ENCODE measurements around the gene VPS26C. TPM values are rescaled to one million over a fixed set of nuclear protein-coding genes. Genes with fewer than 3 reads are reported as not detected.
A peak's percentile ranks its signal among the peaks of the same experiment; 100 is the strongest.
"Not testable (repeated sequence)": the region's sequence is repeated elsewhere in the genome, so short reads cannot be mapped to it uniquely, and the experiment has no call there.

Gene VPS26C
- total and polyA plus RNA-seq, 2 donors: 29.4 to 36.2 TPM

- no peaks in the 10 kb centered on the region for H3K9me3 ChIP-seq (ENCODE audit: control insufficient read depth in 2 of 2, insufficient read depth in 1 of 2, low read length in 1 of 2)
- WGBS: 97% methylated on average over 23 of the region's 23 CpGs
- no peak overlapping the region for H3K4me3 ChIP-seq (ENCODE audit: low read length in 2 of 2)
- peaks cover 4 to 8% of the 10 kb centered on the region in 2 donors for H3K4me1 ChIP-seq (ENCODE audit: control insufficient read depth in 2 of 2, insufficient read depth in 2 of 2, low read length in 2 of 2)
- H3K27me3 ChIP-seq (ENCODE audit: control insufficient read depth in 2 of 2, insufficient read depth in 1 of 2, low read length in 1 of 2): no peaks in the 10 kb centered on the region
- no peak for DNase-seq (ENCODE audit: low read depth in 6 of 9, low spot score in 9 of 9)
- H3K27ac ChIP-seq (ENCODE audit: low read depth in 1 of 2, low read length in 1 of 2): no peak overlapping the region
- H3K36me3 ChIP-seq (ENCODE audit: control insufficient read depth in 2 of 2, insufficient read depth in 2 of 2, low read length in 1 of 2): peaks cover 63 to 68% of the 10 kb centered on the region in 2 donors
These were observed 36.4 kb downstream of the VPS26C start for GRCh38 chr21:37230632-37231248.

GRCh38 chr21:37228003-37228400, 39.1 kb downstream of the VPS26C start:
- no peaks in the 10 kb centered on the region for H3K9me3 ChIP-seq (ENCODE audit: control insufficient read depth in 2 of 2, insufficient read depth in 1 of 2, low read length in 1 of 2)

GRCh38 chr21:37227071-37228002, 39.8 kb downstream of the VPS26C start:
- peaks cover 11 to 29% of the 10 kb centered on the region in 2 donors for H3K4me1 ChIP-seq (ENCODE audit: control insufficient read depth in 2 of 2, insufficient read depth in 2 of 2, low read length in 2 of 2)
- no peak overlapping the region for H3K27ac ChIP-seq (ENCODE audit: low read depth in 1 of 2, low read length in 1 of 2)
- DNase-seq (ENCODE audit: low read depth in 6 of 9, low spot score in 9 of 9): no peak
- H3K4me3 ChIP-seq (ENCODE audit: low read length in 2 of 2): no peak overlapping the region
- peaks cover 55 to 78% of the 10 kb centered on the region in 2 donors for H3K36me3 ChIP-seq (ENCODE audit: control insufficient read depth in 2 of 2, insufficient read depth in 2 of 2, low read length in 1 of 2)
- 98% methylated on average over 38 of the region's 38 CpGs for WGBS
- no peaks in the 10 kb centered on the region for H3K9me3 ChIP-seq (ENCODE audit: control insufficient read depth in 2 of 2, insufficient read depth in 1 of 2, low read length in 1 of 2)
- H3K27me3 ChIP-seq (ENCODE audit: control insufficient read depth in 2 of 2, insufficient read depth in 1 of 2, low read length in 1 of 2): no peaks in the 10 kb centered on the region

More at GRCh38 chr21:37228003-37228400, 39.1 kb downstream of the VPS26C start:
- no peak overlapping the region for H3K27ac ChIP-seq (ENCODE audit: low read depth in 1 of 2, low read length in 1 of 2)
- H3K4me3 ChIP-seq (ENCODE audit: low read length in 2 of 2): no peak overlapping the region
- H3K27me3 ChIP-seq (ENCODE audit: control insufficient read depth in 2 of 2, insufficient read depth in 1 of 2, low read length in 1 of 2): no peaks in the 10 kb centered on the region
- H3K4me1 ChIP-seq (ENCODE audit: control insufficient read depth in 2 of 2, insufficient read depth in 2 of 2, low read length in 2 of 2): peaks cover 11 to 29% of the 10 kb centered on the region in 2 donors
- no peak for DNase-seq (ENCODE audit: low read depth in 6 of 9, low spot score in 9 of 9)
- 99% methylated on average over 16 of the region's 16 CpGs for WGBS
- peaks cover 62 to 78% of the 10 kb centered on the region in 2 donors for H3K36me3 ChIP-seq (ENCODE audit: control insufficient read depth in 2 of 2, insufficient read depth in 2 of 2, low read length in 1 of 2)

GRCh38 chr21:37226041-37226920, 40.9 kb downstream of the VPS26C start:
- Histone ChIP-seq H3K36me3 (ENCODE audit: control insufficient read depth in 2 of 2, insufficient read depth in 2 of 2, low read length in 1 of 2) (peaks cover 44 to 67% of the 10 kb centered on the region in 2 donors), H3K9me3 (ENCODE audit: control insufficient read depth in 2 of 2, insufficient read depth in 1 of 2, low read length in 1 of 2) (no peaks in the 10 kb centered on the region), H3K4me3 (ENCODE audit: low read length in 2 of 2) (no peak overlapping the region), H3K4me1 (ENCODE audit: control insufficient read depth in 2 of 2, insufficient read depth in 2 of 2, low read length in 2 of 2) (peaks cover 11 to 32% of the 10 kb centered on the region in 2 donors), H3K27me3 (ENCODE audit: control insufficient read depth in 2 of 2, insufficient read depth in 1 of 2, low read length in 1 of 2) (no peaks in the 10 kb centered on the region), H3K27ac (ENCODE audit: low read depth in 1 of 2, low read length in 1 of 2) (peak overlapping the region in 1 of 2 donors; percentile 74)
- peak in 1 of 9 donors; percentile 17 for DNase-seq (ENCODE audit: low read depth in 6 of 9, low spot score in 9 of 9)
- WGBS: 76% methylated on average over 18 of the region's 18 CpGs

- 29% methylated on average over 21 of the region's 21 CpGs for WGBS
- H3K27me3 ChIP-seq (ENCODE audit: control insufficient read depth in 2 of 2, insufficient read depth in 1 of 2, low read length in 1 of 2): no peaks in the 10 kb centered on the region
- peak overlapping the region in 1 of 2 donors; percentile 74 for H3K27ac ChIP-seq (ENCODE audit: low read depth in 1 of 2, low read length in 1 of 2)
- H3K4me3 ChIP-seq (ENCODE audit: low read length in 2 of 2): peak overlapping the region in 1 of 2 donors; percentile 18
- H3K9me3 ChIP-seq (ENCODE audit: control insufficient read depth in 2 of 2, insufficient read depth in 1 of 2, low read length in 1 of 2): peaks cover 0 to 4% of the 10 kb centered on the region in 2 donors
- peaks cover 36 to 56% of the 10 kb centered on the region in 2 donors for H3K36me3 ChIP-seq (ENCODE audit: control insufficient read depth in 2 of 2, insufficient read depth in 2 of 2, low read length in 1 of 2)
- DNase-seq (ENCODE audit: low read depth in 6 of 9, low spot score in 9 of 9): peak in 5 of 9 donors; percentile 36 to 74 (median 37)
- H3K4me1 ChIP-seq (ENCODE audit: control insufficient read depth in 2 of 2, insufficient read depth in 2 of 2, low read length in 2 of 2): peaks cover 11 to 42% of the 10 kb centered on the region in 2 donors
These were observed 42.0 kb downstream of the VPS26C start for GRCh38 chr21:37224861-37225839.

GRCh38 chr21:37223804-37224345, 43.3 kb downstream of the VPS26C start:
- Histone ChIP-seq H3K27me3 (ENCODE audit: control insufficient read depth in 2 of 2, insufficient read depth in 1 of 2, low read length in 1 of 2) (no peaks in the 10 kb centered on the region), H3K4me1 (ENCODE audit: control insufficient read depth in 2 of 2, insufficient read depth in 2 of 2, low read length in 2 of 2) (peaks cover 11 to 46% of the 10 kb centered on the region in 2 donors), H3K27ac (ENCODE audit: low read depth in 1 of 2, low read length in 1 of 2) (no peak overlapping the region), H3K9me3 (ENCODE audit: control insufficient read depth in 2 of 2, insufficient read depth in 1 of 2, low read length in 1 of 2) (peaks cover 0 to 4% of the 10 kb centered on the region in 2 donors), H3K4me3 (ENCODE audit: low read length in 2 of 2) (no peak overlapping the region), H3K36me3 (ENCODE audit: control insufficient read depth in 2 of 2, insufficient read depth in 2 of 2, low read length in 1 of 2) (peaks cover 36 to 54% of the 10 kb centered on the region in 2 donors)
- no peak for DNase-seq (ENCODE audit: low read depth in 6 of 9, low spot score in 9 of 9)
- WGBS: 98% methylated on average over 2 of the region's 2 CpGs

GRCh38 chr21:37222248-37222647, 44.9 kb downstream of the VPS26C start:
- not testable (repeated sequence) for H3K9me3 ChIP-seq (ENCODE audit: control insufficient read depth in 2 of 2, insufficient read depth in 1 of 2, low read length in 1 of 2); H3K4me3 ChIP-seq (ENCODE audit: low read length in 2 of 2); DNase-seq (ENCODE audit: low read depth in 6 of 9, low spot score in 9 of 9); H3K27ac ChIP-seq (ENCODE audit: low read depth in 1 of 2, low read length in 1 of 2); H3K27me3 ChIP-seq (ENCODE audit: control insufficient read depth in 2 of 2, insufficient read depth in 1 of 2, low read length in 1 of 2)
- peaks cover 25 to 38% of the 10 kb centered on the region in 2 donors for H3K36me3 ChIP-seq (ENCODE audit: control insufficient read depth in 2 of 2, insufficient read depth in 2 of 2, low read length in 1 of 2)
- peaks cover 11 to 46% of the 10 kb centered on the region in 2 donors for H3K4me1 ChIP-seq (ENCODE audit: control insufficient read depth in 2 of 2, insufficient read depth in 2 of 2, low read length in 2 of 2)
- 64% methylated on average over 3 of the region's 3 CpGs for WGBS
